NCI-H1105 (cell line): ENCODE data around the gene CPT1C.

Experiments
- DNase-seq: peaks from one replicate; lab custom pipeline; 2025; lab: John Stamatoyannopoulos, UW

The CPT1C gene

GRCh38 chr19:49660338-49660961, 30.5 kb upstream of the CPT1C start:
- no peak for DNase-seq

GRCh38 chr19:49662011-49662410, 28.9 kb upstream of the CPT1C start:
- no peak for DNase-seq

DNA sequence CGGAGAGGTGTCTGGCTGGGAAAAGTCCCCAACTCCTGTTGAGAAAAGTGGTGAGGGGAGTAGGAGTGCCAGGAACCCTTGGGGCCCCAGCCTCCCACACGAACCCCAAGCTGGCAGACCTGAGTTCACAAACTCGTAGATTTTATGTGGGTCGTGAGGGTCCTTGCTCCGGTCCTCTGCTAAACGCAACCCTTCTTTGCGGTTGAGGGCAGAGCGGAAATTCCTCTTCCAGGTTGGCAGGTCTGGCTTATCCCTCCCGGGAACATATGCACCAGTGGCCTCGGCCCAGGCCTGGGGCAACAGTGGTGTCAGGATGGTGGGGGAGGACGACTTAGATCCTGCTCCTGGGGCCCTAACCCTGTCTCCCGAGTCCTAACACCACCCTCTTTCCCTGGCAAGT, 27.7 kb upstream of the CPT1C start:
- DNase-seq: no peak

- DNase-seq: peak; percentile 87
Measured at GRCh38 chr19:49664171-49665035, 26.5 kb upstream of the CPT1C start.

DNA sequence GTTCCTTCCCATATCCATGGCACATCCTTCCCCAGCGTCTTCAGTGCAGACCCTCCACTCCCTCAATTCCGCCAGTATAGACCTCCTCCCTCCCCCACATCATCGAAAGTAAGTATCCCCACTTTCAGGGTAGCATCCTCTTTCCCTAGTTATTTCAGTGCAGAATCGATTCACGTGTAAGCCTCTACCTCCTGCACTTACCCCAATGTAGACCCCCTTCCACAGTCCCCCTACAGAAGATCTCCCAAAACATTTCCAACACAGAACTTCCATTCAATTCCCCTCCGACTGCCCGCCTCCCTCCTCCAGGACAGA, 25.9 kb upstream of the CPT1C start:
- DNase-seq: no peak

GRCh38 chr19:49665351-49666119, 25.4 kb upstream of the CPT1C start, which contains the start of the genes BCL2L12 and IRF3:
Gene BCL2L12, plus strand, starts transcription at chr19:49665933. Its CDS starts 760 bp downstream, at chr19:49666693.
Gene IRF3, minus strand, starts transcription at chr19:49665857. Its CDS starts 1,019 bp downstream, at chr19:49664838.
- peak; percentile 87 for DNase-seq

DNA sequence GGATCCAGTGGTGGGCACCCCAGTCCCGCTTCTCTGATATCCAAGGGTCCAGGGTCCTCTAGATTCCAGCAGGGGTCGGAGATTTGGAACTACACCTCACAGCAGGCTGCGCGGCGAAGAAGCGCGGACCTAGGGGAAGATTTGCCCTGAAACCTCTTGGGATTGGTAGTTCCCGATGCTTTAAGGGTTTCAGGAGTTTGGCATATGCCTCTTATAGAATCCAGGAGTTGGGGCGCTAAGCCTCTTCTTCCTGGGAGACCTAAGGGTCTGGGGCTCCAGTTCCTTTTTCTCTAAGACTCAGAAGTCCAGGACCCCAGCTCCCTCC, 24.8 kb upstream of the CPT1C start:
- no peak for DNase-seq

DNA sequence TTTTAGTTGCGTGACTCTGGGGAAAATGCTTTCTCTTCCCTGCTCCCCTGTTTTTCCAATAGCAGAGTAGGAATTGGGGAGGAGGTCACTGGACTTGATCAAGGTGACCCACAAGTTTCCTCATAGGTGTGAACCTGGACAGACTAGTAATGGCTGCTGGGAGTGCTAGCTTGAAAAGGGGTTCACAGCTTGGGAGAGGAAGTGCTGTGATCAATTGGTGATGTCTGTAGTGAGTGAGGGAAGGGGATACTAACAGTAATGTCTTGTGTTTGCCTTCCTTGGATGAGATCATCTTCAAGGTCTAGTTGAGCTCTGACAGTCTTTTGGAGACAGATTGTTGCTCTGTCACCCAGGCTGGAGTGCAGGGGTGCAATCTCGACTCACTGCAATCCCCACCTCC, 23.4 kb upstream of the CPT1C start:
- DNase-seq: no peak

- DNase-seq: no peak
Measured at GRCh38 chr19:49669516-49669915, 21.4 kb upstream of the CPT1C start.

DNA sequence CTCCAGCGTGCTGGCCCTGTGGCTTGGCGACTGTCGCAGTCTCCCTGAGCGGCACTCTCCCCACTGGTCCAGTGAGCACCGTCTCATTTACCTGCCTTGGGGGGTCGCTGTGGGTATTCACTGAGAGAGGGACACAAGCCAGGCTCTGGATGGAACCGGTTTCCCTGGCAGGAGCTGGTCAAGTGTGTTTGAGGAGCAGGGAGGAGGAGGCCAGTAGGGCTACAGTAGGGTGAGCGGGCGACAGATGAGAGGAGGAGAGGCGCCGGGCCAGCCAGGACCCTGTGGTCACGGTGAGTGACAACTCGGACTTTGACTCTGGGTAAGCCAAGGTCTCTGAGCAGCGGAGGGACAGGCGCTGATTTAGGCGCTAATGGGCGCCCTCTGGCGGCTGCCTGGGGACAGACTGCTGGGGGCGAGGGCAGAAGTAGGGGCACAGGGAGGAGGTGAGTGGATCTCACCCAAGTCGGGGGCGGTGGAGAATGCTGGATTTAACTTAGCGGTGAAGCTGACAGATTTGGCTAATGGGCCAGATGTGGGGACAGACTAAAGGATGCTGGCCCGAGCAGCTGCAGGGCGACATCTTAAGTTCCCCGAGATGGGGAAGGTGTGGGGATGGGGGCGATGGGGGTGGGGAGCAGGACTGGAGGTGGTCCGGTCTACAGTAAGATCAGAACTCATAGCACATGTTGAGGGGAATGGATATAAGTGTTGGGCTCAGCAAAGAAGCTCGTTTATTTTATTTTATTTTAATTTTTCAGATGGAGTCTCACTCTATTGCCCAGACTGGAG, 18.6 kb upstream of the CPT1C start:
- peak; percentile 70 for DNase-seq

GRCh38 chr19:49676136-49676783, 14.7 kb upstream of the CPT1C start:
- DNase-seq: peak; percentile 74

GRCh38 chr19:49676784-49677230, 14.1 kb upstream of the CPT1C start:
- DNase-seq: peak; percentile 100

GRCh38 chr19:49677231-49677900, 13.6 kb upstream of the CPT1C start, which contains the start of gene PRMT1:
Gene PRMT1, plus strand, starts transcription at chr19:49677271. Its CDS starts 10 bp downstream, at chr19:49677281.
- no peak for DNase-seq

GRCh38 chr19:49677901-49678674, 12.8 kb upstream of the CPT1C start:
- DNase-seq: peak; percentile 55

GRCh38 chr19:49678985-49679770, 11.7 kb upstream of the CPT1C start:
- no peak for DNase-seq

- no peak for DNase-seq
Measured at GRCh38 chr19:49679771-49680413, 11.0 kb upstream of the CPT1C start.

GRCh38 chr19:49680421-49681351, 10.2 kb upstream of the CPT1C start:
- peak; percentile 93 for DNase-seq
